Non-pigmented ciliary epithelial cell (primary cell): ENCODE data around the gene C6.
A peak's percentile ranks its signal among the peaks of the same experiment; 100 is the strongest.
"Not testable (repeated sequence)": the region's sequence is repeated elsewhere in the genome, so short reads cannot be mapped to it uniquely, and the experiment has no call there.

ENCODE experiments used
- DNase-seq: peaks from one replicate; pipeline ENCODE4 v3.0.0-alpha.2; 2010; ENCODE audit warnings: low read depth

C6 gene

GRCh38 chr5:41213340-41213739, at the start of gene C6:
Gene C6 (minus strand): TSS chr5:41213532. CDS start chr5:41203230, 10,302 bp downstream.
- DNase-seq: no peak

GRCh38 chr5:41256400-41256799, 43.1 kb upstream of the C6 start:
- no peak for DNase-seq

- DNase-seq: no peak
Observed at GRCh38 chr5:41253109-41253508, 39.8 kb upstream of the C6 start.

- DNase-seq: no peak
Observed at GRCh38 chr5:41252036-41252435, 38.7 kb upstream of the C6 start.

GRCh38 chr5:41250351-41250987, 37.1 kb upstream of the C6 start:
- DNase-seq: no peak

GRCh38 chr5:41247135-41247534, 33.8 kb upstream of the C6 start:
- no peak for DNase-seq

- peak; percentile 4 for DNase-seq
Observed at GRCh38 chr5:41246376-41246775, 33.0 kb upstream of the C6 start.

- no peak for DNase-seq
Observed at GRCh38 chr5:41243558-41243957, 30.2 kb upstream of the C6 start.

- DNase-seq: no peak
Observed at GRCh38 chr5:41240985-41241384, 27.7 kb upstream of the C6 start.

- no peak for DNase-seq
Observed at GRCh38 chr5:41240390-41240789, 27.1 kb upstream of the C6 start.

GRCh38 chr5:41234475-41234874, 21.1 kb upstream of the C6 start:
- no peak for DNase-seq

- DNase-seq: no peak
Observed at GRCh38 chr5:41232797-41233196, 19.5 kb upstream of the C6 start.

GRCh38 chr5:41230276-41230675, 16.9 kb upstream of the C6 start:
- not testable (repeated sequence) for DNase-seq

- DNase-seq: no peak
Observed at GRCh38 chr5:41223962-41224361, 10.6 kb upstream of the C6 start.

- DNase-seq: no peak
Observed at GRCh38 chr5:41219658-41220269, 6.4 kb upstream of the C6 start.

- DNase-seq: no peak
Observed at GRCh38 chr5:41218929-41219657, 5.8 kb upstream of the C6 start.

GRCh38 chr5:41214182-41214581, 850 bp upstream of the C6 start:
- DNase-seq: no peak

- no peak for DNase-seq
Observed at GRCh38 chr5:41212935-41213334, 397 bp downstream of the C6 start.

- no peak for DNase-seq
Observed at GRCh38 chr5:41211417-41211816, 1.9 kb downstream of the C6 start.

GRCh38 chr5:41205475-41205874, 7.9 kb downstream of the C6 start:
- not testable (repeated sequence) for DNase-seq

- no peak for DNase-seq
Observed at GRCh38 chr5:41203033-41203432, 10.3 kb downstream of the C6 start.

- no peak for DNase-seq
Observed at GRCh38 chr5:41201082-41201772, 12.1 kb downstream of the C6 start.

- no peak for DNase-seq
Observed at GRCh38 chr5:41200506-41200905, 12.8 kb downstream of the C6 start.
